ELF-1 (cell line): ENCODE data around the gene C2CD4B.

ENCODE experiments used
- DNase-seq: peaks from one replicate; pipeline ENCODE4 v3.0.0-alpha.2; 2016; ENCODE audit warnings: low read depth, low spot score

Gene C2CD4B

GRCh38 chr15:62119227-62119864 lies 45.7 kb downstream of the C2CD4B start:
- no peak for DNase-seq

GRCh38 chr15:62118520-62119226 lies 46.4 kb downstream of the C2CD4B start:
- no peak for DNase-seq

GRCh38 chr15:62115847-62116246 lies 49.2 kb downstream of the C2CD4B start:
- no peak for DNase-seq
